Liver (tissue), 3 donors: ENCODE data around the gene CDC7.

Experiments
- EGR1 ChIP-seq, 2 donors: IDR thresholded peaks; 2 replicates each; pipeline ENCODE4 v1.6.1; 2016 to 2018; ENCODE audit warnings: antibody characterized with exemption in 2 of 2, low read depth in 2 of 2
- GABPA ChIP-seq, 2 donors: IDR thresholded peaks in 1 of 2; conservative IDR thresholded peaks in 1 of 2; 2 replicates each; pipeline ENCODE4 v1.6.1; 2016; ENCODE audit warnings: antibody characterized with exemption in 2 of 2, mild to moderate bottlenecking in 1 of 2, moderate library complexity in 1 of 2
- HNF4A ChIP-seq, 2 donors: conservative IDR thresholded peaks; 2 replicates each; pipeline ENCODE4 v1.6.1; 2016; ENCODE audit warnings: antibody characterized with exemption in 2 of 2, mild to moderate bottlenecking in 2 of 2
- JUND ChIP-seq, 2 donors: IDR thresholded peaks; 2 replicates each; pipeline ENCODE4 v1.6.1; 2016; ENCODE audit warnings: antibody characterized with exemption in 2 of 2
- RAD21 ChIP-seq, 2 donors: IDR thresholded peaks; 2 replicates each; pipeline ENCODE4 v1.6.1; 2016; ENCODE audit warnings: antibody characterized with exemption in 2 of 2, mild to moderate bottlenecking in 2 of 2
- RXRA ChIP-seq, 2 donors: IDR thresholded peaks; 2 replicates each; pipeline ENCODE4 v1.6.1; 2017 to 2018; ENCODE audit warnings: antibody characterized with exemption in 2 of 2, mild to moderate bottlenecking in 1 of 2
- SP1 ChIP-seq: IDR thresholded peaks from 2 replicates; pipeline ENCODE4 v1.6.1; 2018; ENCODE audit warnings: antibody characterized with exemption, mild to moderate bottlenecking
- TAF1 ChIP-seq: conservative IDR thresholded peaks from 2 replicates; pipeline ENCODE4 v1.6.1; 2016; ENCODE audit warnings: antibody characterized with exemption, mild to moderate bottlenecking
- YY1 ChIP-seq: IDR thresholded peaks from 2 replicates; pipeline ENCODE4 v1.6.1; 2016; ENCODE audit warnings: antibody characterized with exemption, mild to moderate bottlenecking
- TF ChIP-seq, protein P1 (sequence below): fragments of 150-350 bp; IDR thresholded peaks from 2 replicates; pipeline ENCODE4 v1.5.1; 2017; ENCODE audit warnings: improper control_type of control experiment, low read depth, low read length; ENCODE audit not compliant: missing input control
- TF ChIP-seq, protein P2 (sequence below): IDR thresholded peaks from 2 replicates; pipeline ENCODE4 v1.6.1; 2016; ENCODE audit warnings: antibody characterized with exemption
- TF ChIP-seq, protein P3 (sequence below): IDR thresholded peaks from 2 replicates; pipeline ENCODE4 v1.6.1; 2016; ENCODE audit warnings: antibody characterized with exemption
- TF ChIP-seq, protein P4 (sequence below): IDR thresholded peaks from 2 replicates; pipeline ENCODE4 v1.6.1; 2016; ENCODE audit warnings: antibody characterized with exemption
- donor health status: healthy.
- donor health status: healthy.

DNA sequence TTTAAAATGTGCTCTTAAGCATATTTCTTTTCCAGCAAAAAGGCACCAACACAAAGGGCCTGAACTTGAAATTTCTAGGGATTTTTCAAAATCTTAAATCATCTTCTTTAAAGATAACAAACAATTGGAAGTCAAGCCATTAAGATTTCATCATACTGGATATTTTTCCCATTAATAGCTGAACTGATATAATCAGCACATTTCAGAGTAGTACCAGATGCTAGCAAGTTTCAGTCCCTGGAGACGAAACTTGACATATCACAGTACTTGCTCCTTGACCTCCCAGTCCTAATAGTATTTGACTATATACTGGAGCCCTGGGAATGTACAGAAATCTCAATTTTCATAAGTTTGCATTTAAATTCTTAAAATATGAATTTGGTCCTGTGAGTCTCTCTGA, 10.2 kb upstream of the CDC7 start:
- TF ChIP-seq, protein P1, sequence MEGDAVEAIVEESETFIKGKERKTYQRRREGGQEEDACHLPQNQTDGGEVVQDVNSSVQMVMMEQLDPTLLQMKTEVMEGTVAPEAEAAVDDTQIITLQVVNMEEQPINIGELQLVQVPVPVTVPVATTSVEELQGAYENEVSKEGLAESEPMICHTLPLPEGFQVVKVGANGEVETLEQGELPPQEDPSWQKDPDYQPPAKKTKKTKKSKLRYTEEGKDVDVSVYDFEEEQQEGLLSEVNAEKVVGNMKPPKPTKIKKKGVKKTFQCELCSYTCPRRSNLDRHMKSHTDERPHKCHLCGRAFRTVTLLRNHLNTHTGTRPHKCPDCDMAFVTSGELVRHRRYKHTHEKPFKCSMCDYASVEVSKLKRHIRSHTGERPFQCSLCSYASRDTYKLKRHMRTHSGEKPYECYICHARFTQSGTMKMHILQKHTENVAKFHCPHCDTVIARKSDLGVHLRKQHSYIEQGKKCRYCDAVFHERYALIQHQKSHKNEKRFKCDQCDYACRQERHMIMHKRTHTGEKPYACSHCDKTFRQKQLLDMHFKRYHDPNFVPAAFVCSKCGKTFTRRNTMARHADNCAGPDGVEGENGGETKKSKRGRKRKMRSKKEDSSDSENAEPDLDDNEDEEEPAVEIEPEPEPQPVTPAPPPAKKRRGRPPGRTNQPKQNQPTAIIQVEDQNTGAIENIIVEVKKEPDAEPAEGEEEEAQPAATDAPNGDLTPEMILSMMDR, result no peak
- TF ChIP-seq RXRA (IDR thresholded peaks at IDR 0.05) (no peak), YY1 (no peak), SP1 (no peak), TAF1 (no peak), EGR1 (IDR thresholded peaks at IDR 0.05; ENCODE audit: low read depth in 2 of 2) (no peak), JUND (IDR thresholded peaks at IDR 0.05) (no peak), GABPA (IDR thresholded peaks at IDR 0.05 in 1 of 2, conservative IDR thresholded peaks at IDR 0.05 in 1 of 2) (no peak), HNF4A (conservative IDR thresholded peaks at IDR 0.05) (no peak), RAD21 (IDR thresholded peaks at IDR 0.05) (no peak)
- TF ChIP-seq, protein P2, sequence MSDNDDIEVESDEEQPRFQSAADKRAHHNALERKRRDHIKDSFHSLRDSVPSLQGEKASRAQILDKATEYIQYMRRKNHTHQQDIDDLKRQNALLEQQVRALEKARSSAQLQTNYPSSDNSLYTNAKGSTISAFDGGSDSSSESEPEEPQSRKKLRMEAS, result no peak
- TF ChIP-seq, protein P3, sequence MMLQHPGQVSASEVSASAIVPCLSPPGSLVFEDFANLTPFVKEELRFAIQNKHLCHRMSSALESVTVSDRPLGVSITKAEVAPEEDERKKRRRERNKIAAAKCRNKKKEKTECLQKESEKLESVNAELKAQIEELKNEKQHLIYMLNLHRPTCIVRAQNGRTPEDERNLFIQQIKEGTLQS, result no peak
- TF ChIP-seq, protein P4, sequence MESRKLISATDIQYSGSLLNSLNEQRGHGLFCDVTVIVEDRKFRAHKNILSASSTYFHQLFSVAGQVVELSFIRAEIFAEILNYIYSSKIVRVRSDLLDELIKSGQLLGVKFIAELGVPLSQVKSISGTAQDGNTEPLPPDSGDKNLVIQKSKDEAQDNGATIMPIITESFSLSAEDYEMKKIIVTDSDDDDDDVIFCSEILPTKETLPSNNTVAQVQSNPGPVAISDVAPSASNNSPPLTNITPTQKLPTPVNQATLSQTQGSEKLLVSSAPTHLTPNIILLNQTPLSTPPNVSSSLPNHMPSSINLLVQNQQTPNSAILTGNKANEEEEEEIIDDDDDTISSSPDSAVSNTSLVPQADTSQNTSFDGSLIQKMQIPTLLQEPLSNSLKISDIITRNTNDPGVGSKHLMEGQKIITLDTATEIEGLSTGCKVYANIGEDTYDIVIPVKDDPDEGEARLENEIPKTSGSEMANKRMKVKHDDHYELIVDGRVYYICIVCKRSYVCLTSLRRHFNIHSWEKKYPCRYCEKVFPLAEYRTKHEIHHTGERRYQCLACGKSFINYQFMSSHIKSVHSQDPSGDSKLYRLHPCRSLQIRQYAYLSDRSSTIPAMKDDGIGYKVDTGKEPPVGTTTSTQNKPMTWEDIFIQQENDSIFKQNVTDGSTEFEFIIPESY, result no peak
